Measurements from ENCODE around the gene DENND11. TPM values are rescaled to one million over a fixed set of nuclear protein-coding genes. Genes with fewer than 3 reads are reported as not detected.

The DENND11 gene
- total RNA-seq, 1 donor from 2014 or later, result 9.5 TPM

Other genes starting within 250 kb of the DENND11 start
- gene AGK, start 150.8 kb downstream of the DENND11 start, total RNA-seq (ENCODE audit: unreplicated experiment), result 26.1 TPM
- not detected for gene WEE2, start 6.2 kb upstream of the DENND11 start, total RNA-seq (ENCODE audit: unreplicated experiment)
- gene SSBP1, start 36.2 kb upstream of the DENND11 start, total RNA-seq (ENCODE audit: unreplicated experiment), result 123 TPM
- gene TAS2R3, start 61.9 kb upstream of the DENND11 start, total RNA-seq (ENCODE audit: unreplicated experiment), result 1.6 TPM
- 1.0 TPM for gene TAS2R4, start 74.5 kb upstream of the DENND11 start, total RNA-seq (ENCODE audit: unreplicated experiment)
- 1.3 TPM for gene TAS2R5, start 88.1 kb upstream of the DENND11 start, total RNA-seq (ENCODE audit: unreplicated experiment)
- not detected for gene PRSS37, start 139.3 kb upstream of the DENND11 start, total RNA-seq (ENCODE audit: unreplicated experiment)
- not detected for gene OR9A4, start 214.2 kb upstream of the DENND11 start, total RNA-seq (ENCODE audit: unreplicated experiment)
- not detected for gene CLEC5A, start 244.8 kb upstream of the DENND11 start, total RNA-seq (ENCODE audit: unreplicated experiment)

Data from glutamatergic neuron (in vitro differentiated cells).